ENCODE data around the gene SNRPB. TPM values are rescaled to one million over a fixed set of nuclear protein-coding genes. Genes with fewer than 3 reads are reported as not detected.
A peak's percentile ranks its signal among the peaks of the same experiment; 100 is the strongest.
"Not testable (repeated sequence)": the region's sequence is repeated elsewhere in the genome, so short reads cannot be mapped to it uniquely, and the experiment has no call there.

The SNRPB gene
- total RNA-seq, 1 donor from 2014 or later: 193 TPM

GRCh38 chr20:2507464-2507863 is 36.9 kb upstream of the SNRPB start:
- peaks cover 14% of the 10 kb centered on the region for H3K4me1 Mint-ChIP-seq (ENCODE audit: unreplicated experiment)
- peak overlapping the region; percentile 100 for H3K4me3 Mint-ChIP-seq
- TF ChIP-seq CTCF (conservative IDR thresholded peaks at IDR 0.05): no peak
- no peak for DNase-seq (ENCODE audit: extremely low spot score, unreplicated experiment)
- H3K9me3 Mint-ChIP-seq: no peaks in the 10 kb centered on the region
- no peak overlapping the region for H3K27ac Mint-ChIP-seq
- peaks cover 6% of the 10 kb centered on the region for H3K36me3 Mint-ChIP-seq
- peaks cover 16% of the 10 kb centered on the region for H3K27me3 Mint-ChIP-seq

GRCh38 chr20:2506426-2506825 is 35.8 kb upstream of the SNRPB start:
- not testable (repeated sequence) for H3K36me3 Mint-ChIP-seq; H3K9me3 Mint-ChIP-seq; DNase-seq (ENCODE audit: extremely low spot score, unreplicated experiment); H3K27ac Mint-ChIP-seq; H3K27me3 Mint-ChIP-seq
- Mint-ChIP-seq H3K4me1 (ENCODE audit: unreplicated experiment) (peaks cover 14% of the 10 kb centered on the region), H3K4me3 (peak overlapping the region; percentile 45)

DNA sequence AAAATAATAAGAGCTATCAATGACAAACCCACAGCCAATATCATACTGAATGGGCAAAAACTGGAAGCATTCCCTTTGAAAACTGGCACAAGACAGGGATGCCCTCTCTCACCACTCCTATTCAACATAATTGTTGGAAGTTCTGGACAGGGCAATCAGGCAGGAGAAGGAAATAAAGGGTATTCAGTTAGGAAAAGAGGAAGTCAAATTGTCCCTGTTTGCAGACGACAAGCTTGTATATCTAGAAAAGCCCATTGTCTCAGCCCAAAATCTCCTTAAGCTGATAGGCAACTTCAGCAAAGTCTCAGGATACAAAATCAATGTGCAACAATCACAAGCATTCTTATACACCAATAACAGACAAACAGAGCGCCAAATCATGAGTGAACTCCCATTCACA is 34.2 kb upstream of the SNRPB start:
- Mint-ChIP-seq H3K36me3 (peaks cover 15% of the 10 kb centered on the region), H3K4me1 (ENCODE audit: unreplicated experiment) (peaks cover 14% of the 10 kb centered on the region)
- not testable (repeated sequence) for H3K27me3 Mint-ChIP-seq; DNase-seq (ENCODE audit: extremely low spot score, unreplicated experiment); H3K4me3 Mint-ChIP-seq; H3K27ac Mint-ChIP-seq; H3K9me3 Mint-ChIP-seq

GRCh38 chr20:2502808-2503384 is 32.3 kb upstream of the SNRPB start:
- H3K27me3 Mint-ChIP-seq; DNase-seq (ENCODE audit: extremely low spot score, unreplicated experiment); H3K27ac Mint-ChIP-seq; H3K4me1 Mint-ChIP-seq (ENCODE audit: unreplicated experiment); H3K9me3 Mint-ChIP-seq; H3K4me3 Mint-ChIP-seq: not testable (repeated sequence)
- peaks cover 27% of the 10 kb centered on the region for H3K36me3 Mint-ChIP-seq

DNA sequence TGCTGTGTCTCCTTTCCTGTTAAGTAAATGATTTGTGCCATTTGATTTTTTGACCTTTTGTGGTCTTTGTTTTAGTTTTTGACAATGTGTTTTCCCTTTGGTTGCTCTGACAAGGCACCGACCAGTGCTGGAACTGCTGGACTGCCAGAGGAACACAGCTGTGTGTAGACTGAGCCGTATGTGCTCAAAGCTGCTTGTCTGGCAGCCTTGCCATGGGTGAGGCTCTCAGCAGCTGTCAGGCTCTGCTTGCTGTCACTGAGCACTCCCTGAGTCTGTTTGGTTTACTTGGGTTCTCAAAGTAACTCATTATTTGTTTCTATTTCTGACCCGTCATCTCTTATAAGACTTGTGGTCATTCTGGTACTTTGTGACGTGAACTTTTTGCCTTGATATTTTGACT is 15.1 kb upstream of the SNRPB start:
- Mint-ChIP-seq H3K4me1 (ENCODE audit: unreplicated experiment) (no peaks in the 10 kb centered on the region), H3K4me3 (no peak overlapping the region), H3K27me3 (no peaks in the 10 kb centered on the region), H3K9me3 (no peaks in the 10 kb centered on the region), H3K36me3 (peaks cover 33% of the 10 kb centered on the region), H3K27ac (no peak overlapping the region)
- no peak for TF ChIP-seq CTCF (conservative IDR thresholded peaks at IDR 0.05)
- DNase-seq (ENCODE audit: extremely low spot score, unreplicated experiment): no peak

GRCh38 chr20:2485080-2485479 is 14.5 kb upstream of the SNRPB start:
- TF ChIP-seq CTCF (conservative IDR thresholded peaks at IDR 0.05): no peak
- Mint-ChIP-seq H3K27me3 (no peaks in the 10 kb centered on the region), H3K4me3 (no peak overlapping the region), H3K9me3 (no peaks in the 10 kb centered on the region), H3K36me3 (peaks cover 38% of the 10 kb centered on the region), H3K27ac (no peak overlapping the region), H3K4me1 (ENCODE audit: unreplicated experiment) (no peaks in the 10 kb centered on the region)
- no peak for DNase-seq (ENCODE audit: extremely low spot score, unreplicated experiment)

GRCh38 chr20:2483504-2483903 is 12.9 kb upstream of the SNRPB start:
- H3K27ac Mint-ChIP-seq: no peak overlapping the region
- no peak for DNase-seq (ENCODE audit: extremely low spot score, unreplicated experiment)
- H3K4me3 Mint-ChIP-seq: no peak overlapping the region
- peaks cover 38% of the 10 kb centered on the region for H3K36me3 Mint-ChIP-seq
- H3K27me3 Mint-ChIP-seq: no peaks in the 10 kb centered on the region
- H3K4me1 Mint-ChIP-seq (ENCODE audit: unreplicated experiment): no peaks in the 10 kb centered on the region
- TF ChIP-seq CTCF (conservative IDR thresholded peaks at IDR 0.05): no peak
- H3K9me3 Mint-ChIP-seq: no peaks in the 10 kb centered on the region

Data from type B pancreatic cell (in vitro differentiated cells).